Measurements from ENCODE around the gene FICD. TPM values are rescaled to one million over a fixed set of nuclear protein-coding genes. Genes with fewer than 3 reads are reported as not detected.

Gene FICD
- polyA plus RNA-seq, 2 donors = 1.1 TPM

- Histone ChIP-seq H3K4me3 (ENCODE audit: low read depth in 1 of 2, low read length in 2 of 2) (no peak overlapping the region), H3K27me3 (ENCODE audit: control insufficient read depth in 1 of 2, insufficient read depth in 2 of 2, low read length in 2 of 2) (no peaks in the 10 kb centered on the region), H3K4me1 (ENCODE audit: control insufficient read depth in 2 of 2, insufficient read depth in 2 of 2, low read length in 1 of 2) (no peaks in the 10 kb centered on the region), H3K27ac (ENCODE audit: low read depth in 2 of 2, low read length in 1 of 2) (no peak overlapping the region), H3K9me3 (ENCODE audit: control insufficient read depth in 2 of 2, insufficient read depth in 1 of 2, low read depth in 1 of 2, low read length in 1 of 2) (no peaks in the 10 kb centered on the region), H3K36me3 (ENCODE audit: control insufficient read depth in 2 of 2, insufficient read depth in 2 of 2, low read length in 1 of 2) (peaks cover 28 to 57% of the 10 kb centered on the region in 2 donors)
- WGBS, 2 donors = 72 to 81% methylated on average over 10 of the region's 10 CpGs
Observed at GRCh38 chr12:108526482-108527165, 11.5 kb downstream of the FICD start.

- peaks cover 30 to 61% of the 10 kb centered on the region in 2 donors for H3K36me3 ChIP-seq (ENCODE audit: control insufficient read depth in 2 of 2, insufficient read depth in 2 of 2, low read length in 1 of 2)
- no peaks in the 10 kb centered on the region for H3K9me3 ChIP-seq (ENCODE audit: control insufficient read depth in 2 of 2, insufficient read depth in 1 of 2, low read depth in 1 of 2, low read length in 1 of 2)
- WGBS, 2 donors = 87 to 89% methylated on average over 6 of the region's 6 CpGs
- no peaks in the 10 kb centered on the region for H3K4me1 ChIP-seq (ENCODE audit: control insufficient read depth in 2 of 2, insufficient read depth in 2 of 2, low read length in 1 of 2)
- no peaks in the 10 kb centered on the region for H3K27me3 ChIP-seq (ENCODE audit: control insufficient read depth in 1 of 2, insufficient read depth in 2 of 2, low read length in 2 of 2)
- H3K27ac ChIP-seq (ENCODE audit: low read depth in 2 of 2, low read length in 1 of 2) = no peak overlapping the region
- H3K4me3 ChIP-seq (ENCODE audit: low read depth in 1 of 2, low read length in 2 of 2) = no peak overlapping the region
Observed at GRCh38 chr12:108527166-108527496, 12.1 kb downstream of the FICD start.

- H3K27me3 ChIP-seq (ENCODE audit: control insufficient read depth in 1 of 2, insufficient read depth in 2 of 2, low read length in 2 of 2) = no peaks in the 10 kb centered on the region
- H3K4me3 ChIP-seq (ENCODE audit: low read depth in 1 of 2, low read length in 2 of 2) = no peak overlapping the region
- no peaks in the 10 kb centered on the region for H3K4me1 ChIP-seq (ENCODE audit: control insufficient read depth in 2 of 2, insufficient read depth in 2 of 2, low read length in 1 of 2)
- peaks cover 16 to 46% of the 10 kb centered on the region in 2 donors for H3K36me3 ChIP-seq (ENCODE audit: control insufficient read depth in 2 of 2, insufficient read depth in 2 of 2, low read length in 1 of 2)
- H3K9me3 ChIP-seq (ENCODE audit: control insufficient read depth in 2 of 2, insufficient read depth in 1 of 2, low read depth in 1 of 2, low read length in 1 of 2) = no peaks in the 10 kb centered on the region
- 94 to 95% methylated on average over 9 of the region's 9 CpGs for WGBS, 2 donors
- H3K27ac ChIP-seq (ENCODE audit: low read depth in 2 of 2, low read length in 1 of 2) = no peak overlapping the region
Observed at GRCh38 chr12:108530161-108530560, 15.1 kb downstream of the FICD start.

GRCh38 chr12:108531929-108532848, 17.1 kb downstream of the FICD start:
- no peak overlapping the region for H3K27ac ChIP-seq (ENCODE audit: low read depth in 2 of 2, low read length in 1 of 2)
- H3K4me1 ChIP-seq (ENCODE audit: control insufficient read depth in 2 of 2, insufficient read depth in 2 of 2, low read length in 1 of 2) = no peaks in the 10 kb centered on the region
- H3K27me3 ChIP-seq (ENCODE audit: control insufficient read depth in 1 of 2, insufficient read depth in 2 of 2, low read length in 2 of 2) = no peaks in the 10 kb centered on the region
- H3K9me3 ChIP-seq (ENCODE audit: control insufficient read depth in 2 of 2, insufficient read depth in 1 of 2, low read depth in 1 of 2, low read length in 1 of 2) = no peaks in the 10 kb centered on the region
- no peak overlapping the region for H3K4me3 ChIP-seq (ENCODE audit: low read depth in 1 of 2, low read length in 2 of 2)
- 91 to 93% methylated on average over 15 of the region's 15 CpGs for WGBS, 2 donors
- H3K36me3 ChIP-seq (ENCODE audit: control insufficient read depth in 2 of 2, insufficient read depth in 2 of 2, low read length in 1 of 2) = peaks cover 17 to 35% of the 10 kb centered on the region in 2 donors

- H3K4me3 ChIP-seq (ENCODE audit: low read depth in 1 of 2, low read length in 2 of 2) = no peak overlapping the region
- H3K27ac ChIP-seq (ENCODE audit: low read depth in 2 of 2, low read length in 1 of 2) = no peak overlapping the region
- WGBS, 2 donors = 76 to 77% methylated on average over 6 of the region's 6 CpGs
- H3K4me1 ChIP-seq (ENCODE audit: control insufficient read depth in 2 of 2, insufficient read depth in 2 of 2, low read length in 1 of 2) = no peaks in the 10 kb centered on the region
- H3K36me3 ChIP-seq (ENCODE audit: control insufficient read depth in 2 of 2, insufficient read depth in 2 of 2, low read length in 1 of 2) = peaks cover 9 to 10% of the 10 kb centered on the region in 2 donors
- no peaks in the 10 kb centered on the region for H3K9me3 ChIP-seq (ENCODE audit: control insufficient read depth in 2 of 2, insufficient read depth in 1 of 2, low read depth in 1 of 2, low read length in 1 of 2)
- H3K27me3 ChIP-seq (ENCODE audit: control insufficient read depth in 1 of 2, insufficient read depth in 2 of 2, low read length in 2 of 2) = no peaks in the 10 kb centered on the region
Observed at GRCh38 chr12:108538146-108538545, 23.1 kb downstream of the FICD start.

GRCh38 chr12:108538616-108539195, 23.6 kb downstream of the FICD start:
- Histone ChIP-seq H3K4me3 (ENCODE audit: low read depth in 1 of 2, low read length in 2 of 2) (no peak overlapping the region), H3K9me3 (ENCODE audit: control insufficient read depth in 2 of 2, insufficient read depth in 1 of 2, low read depth in 1 of 2, low read length in 1 of 2) (no peaks in the 10 kb centered on the region), H3K27me3 (ENCODE audit: control insufficient read depth in 1 of 2, insufficient read depth in 2 of 2, low read length in 2 of 2) (no peaks in the 10 kb centered on the region), H3K27ac (ENCODE audit: low read depth in 2 of 2, low read length in 1 of 2) (no peak overlapping the region), H3K36me3 (ENCODE audit: control insufficient read depth in 2 of 2, insufficient read depth in 2 of 2, low read length in 1 of 2) (peaks cover 13% of the 10 kb centered on the region in 2 donors), H3K4me1 (ENCODE audit: control insufficient read depth in 2 of 2, insufficient read depth in 2 of 2, low read length in 1 of 2) (no peaks in the 10 kb centered on the region)
- WGBS, 2 donors = 91 to 96% methylated on average over 10 of the region's 10 CpGs

DNA sequence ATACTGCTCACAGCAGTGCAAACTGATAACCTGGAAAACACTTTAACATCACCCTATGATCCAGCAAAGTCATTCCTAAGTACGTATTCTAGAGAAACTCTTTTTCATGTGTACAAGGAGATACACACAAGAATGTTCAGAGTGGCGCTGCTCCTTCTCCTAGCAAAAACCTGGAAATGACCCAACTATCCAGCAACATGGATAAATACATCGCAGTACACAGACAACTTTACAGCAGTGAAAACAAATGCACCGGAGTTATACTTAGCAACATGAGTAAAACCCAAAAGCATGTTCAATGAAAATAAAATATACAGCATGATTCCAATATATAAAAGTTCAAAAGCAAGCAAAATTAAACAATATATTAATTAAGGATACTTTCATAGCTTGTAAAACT, 27.2 kb downstream of the FICD start:
- H3K4me3 ChIP-seq (ENCODE audit: low read depth in 1 of 2, low read length in 2 of 2) = no peak overlapping the region
- H3K9me3 ChIP-seq (ENCODE audit: control insufficient read depth in 2 of 2, insufficient read depth in 1 of 2, low read depth in 1 of 2, low read length in 1 of 2) = no peaks in the 10 kb centered on the region
- WGBS, 2 donors = 89% methylated on average over 4 of the region's 4 CpGs
- H3K27me3 ChIP-seq (ENCODE audit: control insufficient read depth in 1 of 2, insufficient read depth in 2 of 2, low read length in 2 of 2) = no peaks in the 10 kb centered on the region
- no peak overlapping the region for H3K27ac ChIP-seq (ENCODE audit: low read depth in 2 of 2, low read length in 1 of 2)
- no peaks in the 10 kb centered on the region for H3K4me1 ChIP-seq (ENCODE audit: control insufficient read depth in 2 of 2, insufficient read depth in 2 of 2, low read length in 1 of 2)
- peaks cover 11 to 13% of the 10 kb centered on the region in 2 donors for H3K36me3 ChIP-seq (ENCODE audit: control insufficient read depth in 2 of 2, insufficient read depth in 2 of 2, low read length in 1 of 2)

- H3K9me3 ChIP-seq (ENCODE audit: control insufficient read depth in 2 of 2, insufficient read depth in 1 of 2, low read depth in 1 of 2, low read length in 1 of 2) = no peaks in the 10 kb centered on the region
- 87 to 91% methylated on average over 3 of the region's 3 CpGs for WGBS, 2 donors
- no peaks in the 10 kb centered on the region for H3K27me3 ChIP-seq (ENCODE audit: control insufficient read depth in 1 of 2, insufficient read depth in 2 of 2, low read length in 2 of 2)
- H3K27ac ChIP-seq (ENCODE audit: low read depth in 2 of 2, low read length in 1 of 2) = no peak overlapping the region
- peaks cover 9 to 13% of the 10 kb centered on the region in 2 donors for H3K36me3 ChIP-seq (ENCODE audit: control insufficient read depth in 2 of 2, insufficient read depth in 2 of 2, low read length in 1 of 2)
- no peaks in the 10 kb centered on the region for H3K4me1 ChIP-seq (ENCODE audit: control insufficient read depth in 2 of 2, insufficient read depth in 2 of 2, low read length in 1 of 2)
- no peak overlapping the region for H3K4me3 ChIP-seq (ENCODE audit: low read depth in 1 of 2, low read length in 2 of 2)
Observed at GRCh38 chr12:108543652-108544051, 28.6 kb downstream of the FICD start.

DNA sequence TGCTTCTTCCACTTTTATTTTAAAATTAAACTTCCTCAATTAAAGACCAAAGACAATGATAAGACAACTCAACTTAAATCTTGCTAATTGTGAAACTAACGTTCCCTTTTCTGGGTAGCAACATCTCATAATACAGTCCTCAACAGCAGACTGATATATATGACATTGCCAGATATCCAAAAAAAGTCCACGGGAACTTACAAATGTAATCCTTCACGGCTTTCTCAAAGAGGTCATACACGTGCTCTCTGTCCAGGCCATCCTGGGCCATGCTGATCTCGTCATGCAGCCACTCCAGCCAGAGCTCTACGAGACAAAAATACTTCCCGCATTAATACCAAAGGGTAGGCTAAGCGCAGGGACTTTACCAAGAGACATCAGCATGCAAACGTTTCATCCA, 32.6 kb downstream of the FICD start:
- Histone ChIP-seq H3K36me3 (ENCODE audit: control insufficient read depth in 2 of 2, insufficient read depth in 2 of 2, low read length in 1 of 2) (peaks cover 9 to 14% of the 10 kb centered on the region in 2 donors), H3K4me3 (ENCODE audit: low read depth in 1 of 2, low read length in 2 of 2) (no peak overlapping the region), H3K4me1 (ENCODE audit: control insufficient read depth in 2 of 2, insufficient read depth in 2 of 2, low read length in 1 of 2) (no peaks in the 10 kb centered on the region), H3K27me3 (ENCODE audit: control insufficient read depth in 1 of 2, insufficient read depth in 2 of 2, low read length in 2 of 2) (no peaks in the 10 kb centered on the region), H3K9me3 (ENCODE audit: control insufficient read depth in 2 of 2, insufficient read depth in 1 of 2, low read depth in 1 of 2, low read length in 1 of 2) (no peaks in the 10 kb centered on the region), H3K27ac (ENCODE audit: low read depth in 2 of 2, low read length in 1 of 2) (no peak overlapping the region)
- 82 to 85% methylated on average over 9 of the region's 9 CpGs for WGBS, 2 donors

All from esophagus (tissue), 2 donors.